ENCODE results near the gene SIDT1.

The SIDT1 gene

GRCh38 chr3:113597596-113598354 lies 65.4 kb downstream of the SIDT1 start:
- DNase-seq (ENCODE audit: low read depth), result no peak

DNA sequence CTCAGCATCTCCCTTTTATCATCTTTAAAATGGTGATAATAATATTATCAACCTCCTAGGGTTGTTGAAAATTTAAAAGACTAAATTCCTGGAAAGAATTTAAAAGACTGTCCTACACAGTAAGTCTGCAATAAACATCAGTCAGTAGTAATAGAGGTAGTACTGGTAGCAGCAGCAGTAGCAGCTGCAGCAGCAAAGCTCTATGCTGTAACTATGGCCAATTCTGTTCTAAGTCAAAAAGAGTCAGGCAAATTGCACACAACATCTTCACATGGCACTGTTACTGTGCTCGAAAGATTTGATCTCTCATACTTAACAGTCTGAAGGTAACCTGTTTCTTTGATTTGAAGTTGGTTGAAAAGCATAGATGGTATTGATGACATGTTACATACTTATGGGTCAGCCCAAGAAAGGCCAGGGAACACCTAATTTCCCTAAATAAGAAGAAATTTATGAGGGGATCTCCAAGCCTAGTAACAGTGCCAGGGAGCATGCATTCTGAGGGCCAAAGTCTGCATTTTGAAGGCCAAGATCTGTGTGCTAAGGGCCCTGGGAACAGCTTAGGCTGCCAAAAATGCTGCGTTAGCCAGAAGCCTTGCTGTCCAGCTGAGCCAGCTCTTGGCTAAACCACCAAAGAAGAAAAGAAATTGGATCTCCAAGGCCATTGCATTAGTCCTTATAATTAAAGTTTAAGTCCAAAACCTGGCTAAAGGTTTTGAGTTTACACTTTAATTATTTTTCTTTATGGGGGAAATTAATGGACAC lies 68.2 kb downstream of the SIDT1 start:
- no peak for DNase-seq (ENCODE audit: low read depth)

DNA sequence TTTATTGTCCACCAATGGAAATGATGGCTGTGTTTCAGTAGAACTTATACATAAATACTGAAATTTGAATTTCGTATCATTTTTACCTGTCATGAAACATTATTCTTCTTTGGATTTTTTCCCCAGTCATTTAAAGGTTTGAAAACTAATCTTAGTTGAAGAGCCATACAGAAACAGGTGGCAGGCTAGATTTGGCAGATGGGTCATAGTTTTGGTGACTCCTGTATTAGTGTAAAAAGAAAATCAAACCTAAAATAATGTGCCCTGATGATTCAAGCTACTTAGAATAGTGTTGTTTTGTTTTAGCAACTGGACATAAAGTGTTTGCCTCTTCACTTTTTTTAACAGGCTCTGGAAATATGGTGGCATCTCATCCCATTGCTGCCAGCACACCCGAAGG lies 68.9 kb downstream of the SIDT1 start:
- no peak for DNase-seq (ENCODE audit: low read depth)

DNA sequence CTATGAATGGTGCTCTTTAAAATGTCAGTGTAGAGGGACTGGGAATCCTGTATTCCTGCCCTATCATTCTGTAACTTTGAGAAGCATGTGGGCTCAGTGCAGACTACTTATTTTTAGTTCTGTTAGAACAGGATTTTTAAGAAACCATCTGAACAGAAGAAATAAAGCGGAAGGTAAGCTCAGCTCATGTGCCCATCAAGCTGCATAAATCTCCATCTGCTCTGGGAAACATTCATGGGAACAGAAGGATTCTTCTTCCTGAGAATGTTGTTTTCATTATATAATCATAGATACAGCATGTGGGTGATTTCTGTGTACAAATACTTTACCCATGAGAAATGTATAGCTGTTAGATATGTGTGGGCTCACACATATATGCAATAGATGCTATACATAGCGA lies 69.9 kb downstream of the SIDT1 start:
- no peak for DNase-seq (ENCODE audit: low read depth)

GRCh38 chr3:113602836-113603235 lies 70.5 kb downstream of the SIDT1 start:
- no peak for DNase-seq (ENCODE audit: low read depth)

- no peak for DNase-seq (ENCODE audit: low read depth)
These were observed 74.3 kb downstream of the SIDT1 start for GRCh38 chr3:113606539-113607218.

DNA sequence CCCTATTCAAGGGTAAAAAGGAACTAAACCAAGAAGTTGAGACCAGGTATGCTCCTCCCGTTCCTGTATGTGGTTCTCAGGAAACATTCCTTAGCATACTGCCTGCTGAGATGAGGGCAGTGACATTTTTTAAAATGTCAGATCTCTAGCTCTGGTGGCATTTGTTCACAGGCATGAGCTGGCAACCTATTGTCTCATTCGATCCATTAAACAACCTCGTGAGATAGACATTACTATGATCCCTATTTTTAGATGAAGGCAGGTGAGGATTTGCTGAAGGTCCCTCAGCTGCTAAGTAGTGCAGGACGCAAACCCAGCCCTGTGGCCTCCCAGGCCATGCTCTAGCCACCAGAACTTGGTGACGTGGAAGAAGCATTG lies 74.9 kb downstream of the SIDT1 start:
- DNase-seq (ENCODE audit: low read depth), result no peak

- DNase-seq (ENCODE audit: low read depth), result no peak
These were observed 82.0 kb downstream of the SIDT1 start for GRCh38 chr3:113614402-113614801.

- no peak for DNase-seq (ENCODE audit: low read depth)
These were observed 83.6 kb downstream of the SIDT1 start for GRCh38 chr3:113615976-113616375.

GRCh38 chr3:113617726-113618125 lies 85.4 kb downstream of the SIDT1 start:
- DNase-seq (ENCODE audit: low read depth), result no peak

DNA sequence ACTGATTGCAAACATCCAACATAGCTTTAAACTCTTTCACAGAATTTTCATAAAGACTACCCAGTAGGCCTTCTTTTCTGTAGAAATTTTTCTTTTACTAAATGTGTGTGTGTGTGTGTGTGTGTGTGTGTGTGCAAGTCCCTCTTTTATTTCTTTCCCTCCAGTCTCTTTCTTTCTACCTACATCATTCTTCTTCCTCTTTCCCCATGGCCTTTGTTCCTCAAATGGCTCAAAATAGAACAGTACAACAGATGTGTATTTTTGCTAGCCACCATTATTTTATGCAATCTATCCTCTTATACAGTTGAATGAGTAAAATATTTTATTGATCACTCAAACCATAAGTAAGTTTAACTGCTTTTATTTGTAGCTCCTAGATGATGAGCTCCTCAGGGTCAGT lies 87.7 kb downstream of the SIDT1 start:
- DNase-seq (ENCODE audit: low read depth), result no peak

DNA sequence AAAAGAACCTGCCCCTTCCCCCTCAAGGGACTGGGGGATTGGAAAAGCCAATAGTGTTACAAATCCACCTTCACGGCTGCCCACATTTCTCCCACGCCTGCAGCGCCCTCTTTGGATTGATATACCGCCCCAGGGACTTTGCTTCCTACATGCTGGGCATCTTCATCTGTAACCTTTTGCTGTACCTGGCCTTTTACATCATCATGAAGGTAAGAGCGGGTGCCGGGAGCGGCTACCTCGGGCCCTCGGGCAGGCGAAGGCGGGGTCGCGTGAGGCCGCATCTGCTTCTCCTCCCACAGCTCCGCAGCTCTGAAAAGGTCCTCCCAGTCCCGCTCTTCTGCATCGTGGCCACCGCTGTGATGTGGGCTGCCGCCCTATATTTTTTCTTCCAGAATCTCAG lies 91.0 kb downstream of the SIDT1 start:
- DNase-seq (ENCODE audit: low read depth), result no peak

DNA sequence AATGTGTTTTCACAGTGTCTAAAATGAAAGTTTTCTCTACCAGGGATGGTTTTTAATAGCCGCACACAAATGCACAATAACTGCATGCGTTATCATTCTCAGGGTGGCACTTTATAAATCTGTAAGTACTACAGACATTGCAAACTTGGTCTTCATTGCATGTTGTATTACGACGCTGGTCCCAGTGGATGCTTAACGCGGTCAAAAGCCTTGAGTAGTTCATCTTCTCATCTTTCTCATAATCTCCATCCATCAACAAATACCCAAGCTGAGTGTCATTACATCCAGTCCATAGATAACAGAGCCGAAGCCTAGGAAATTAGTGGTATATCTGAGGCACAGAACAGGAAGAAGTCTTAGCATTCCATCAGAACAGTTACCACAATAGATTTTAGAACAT lies 91.5 kb downstream of the SIDT1 start:
- DNase-seq (ENCODE audit: low read depth), result no peak

DNA sequence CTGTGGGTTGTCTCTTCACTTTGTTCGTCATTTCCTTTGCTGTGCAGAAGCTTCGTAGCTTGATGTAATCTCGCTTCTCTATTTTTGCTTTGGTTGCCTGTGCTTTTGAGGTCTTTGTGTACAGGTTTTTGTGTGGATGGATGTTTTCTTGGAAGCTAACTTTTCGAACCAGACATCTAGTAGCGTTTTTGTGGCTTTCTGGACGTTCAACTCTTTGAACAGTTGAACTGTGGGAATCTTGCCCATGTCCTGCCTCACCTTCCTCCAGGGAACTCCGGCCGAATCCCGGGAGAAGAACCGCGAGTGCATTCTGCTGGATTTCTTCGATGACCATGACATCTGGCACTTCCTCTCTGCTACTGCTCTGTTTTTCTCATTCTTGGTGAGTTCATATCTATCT lies 93.5 kb downstream of the SIDT1 start:
- no peak for DNase-seq (ENCODE audit: low read depth)

DNA sequence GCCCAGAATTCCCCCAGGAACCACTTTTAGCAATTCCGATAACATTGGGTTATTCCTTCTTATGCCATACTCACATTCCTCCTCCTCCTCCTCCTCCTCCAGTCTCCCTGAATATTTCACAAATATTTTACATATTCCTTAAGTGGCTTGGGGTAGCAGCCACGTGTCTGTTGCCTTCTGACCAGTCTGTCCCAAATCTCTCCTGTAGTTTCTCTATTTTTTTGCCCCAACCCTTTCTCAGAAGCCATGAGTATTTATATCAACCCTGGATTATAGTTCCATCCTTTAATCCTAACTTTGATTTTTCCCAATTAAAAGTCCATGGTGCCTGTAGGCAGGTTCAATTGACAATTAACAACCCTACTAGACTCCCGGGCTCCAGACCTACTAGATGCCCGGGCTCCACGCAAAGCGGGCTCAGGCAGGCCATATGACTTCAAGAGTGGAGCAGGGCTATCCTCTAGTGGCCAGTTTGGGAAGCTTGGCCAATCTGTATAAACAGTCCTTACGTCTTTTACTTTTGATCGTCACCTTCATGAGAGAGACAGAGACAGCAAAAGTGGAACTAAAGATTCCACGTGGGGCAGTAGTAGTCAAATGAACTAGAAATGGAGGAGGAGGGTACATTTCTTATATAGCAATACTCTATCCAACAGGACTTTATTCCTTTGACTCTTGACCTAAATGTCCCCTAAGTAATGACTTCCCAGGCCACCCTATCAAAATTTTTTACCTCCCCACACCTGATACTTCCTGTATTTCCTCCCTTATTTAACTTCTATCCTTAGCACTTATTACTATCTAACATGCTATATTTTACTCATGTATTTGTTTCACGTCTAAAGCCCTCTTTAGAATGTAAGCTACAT lies 94.4 kb downstream of the SIDT1 start:
- peak; percentile 59 for DNase-seq (ENCODE audit: low read depth)

DNA sequence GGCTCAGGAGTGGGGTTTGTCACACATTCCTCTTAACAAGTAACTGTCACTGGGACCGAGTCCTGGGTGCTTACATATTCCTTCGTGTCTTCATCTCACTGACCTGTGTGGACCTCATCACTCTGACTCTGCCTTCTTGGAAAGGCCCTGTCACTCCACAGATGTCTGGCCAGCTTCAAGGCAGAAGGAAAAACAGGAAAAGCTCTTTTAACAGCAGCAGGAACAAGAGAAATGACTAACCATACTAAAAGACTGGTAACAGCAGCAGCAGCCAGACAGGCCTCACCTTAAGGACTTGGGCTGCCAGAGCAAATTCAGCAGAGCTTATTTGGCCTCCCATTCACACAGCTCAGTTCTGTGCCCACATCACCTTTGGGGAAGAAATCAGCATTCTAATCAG lies 96.0 kb downstream of the SIDT1 start:
- DNase-seq (ENCODE audit: low read depth), result no peak

GRCh38 chr3:113628788-113629187 lies 96.4 kb downstream of the SIDT1 start:
- no peak for DNase-seq (ENCODE audit: low read depth)

- DNase-seq (ENCODE audit: low read depth), result no peak
These were observed 97.4 kb downstream of the SIDT1 start for GRCh38 chr3:113629584-113630421.

- no peak for DNase-seq (ENCODE audit: low read depth)
These were observed 98.7 kb downstream of the SIDT1 start for GRCh38 chr3:113630956-113631542.

GRCh38 chr3:113631573-113631972 lies 99.2 kb downstream of the SIDT1 start:
- no peak for DNase-seq (ENCODE audit: low read depth)

Data from EH (cell line).